Measurements from ENCODE around the gene DDB1. TPM values are rescaled to one million over a fixed set of nuclear protein-coding genes. Genes with fewer than 3 reads are reported as not detected.

The DDB1 gene
- total and polyA plus RNA-seq, 10 of the 15 experiments (the other 5 are each of a cell fraction or from before 2014, with no cell fraction given): 136 to 272 (median 216) TPM

DNA sequence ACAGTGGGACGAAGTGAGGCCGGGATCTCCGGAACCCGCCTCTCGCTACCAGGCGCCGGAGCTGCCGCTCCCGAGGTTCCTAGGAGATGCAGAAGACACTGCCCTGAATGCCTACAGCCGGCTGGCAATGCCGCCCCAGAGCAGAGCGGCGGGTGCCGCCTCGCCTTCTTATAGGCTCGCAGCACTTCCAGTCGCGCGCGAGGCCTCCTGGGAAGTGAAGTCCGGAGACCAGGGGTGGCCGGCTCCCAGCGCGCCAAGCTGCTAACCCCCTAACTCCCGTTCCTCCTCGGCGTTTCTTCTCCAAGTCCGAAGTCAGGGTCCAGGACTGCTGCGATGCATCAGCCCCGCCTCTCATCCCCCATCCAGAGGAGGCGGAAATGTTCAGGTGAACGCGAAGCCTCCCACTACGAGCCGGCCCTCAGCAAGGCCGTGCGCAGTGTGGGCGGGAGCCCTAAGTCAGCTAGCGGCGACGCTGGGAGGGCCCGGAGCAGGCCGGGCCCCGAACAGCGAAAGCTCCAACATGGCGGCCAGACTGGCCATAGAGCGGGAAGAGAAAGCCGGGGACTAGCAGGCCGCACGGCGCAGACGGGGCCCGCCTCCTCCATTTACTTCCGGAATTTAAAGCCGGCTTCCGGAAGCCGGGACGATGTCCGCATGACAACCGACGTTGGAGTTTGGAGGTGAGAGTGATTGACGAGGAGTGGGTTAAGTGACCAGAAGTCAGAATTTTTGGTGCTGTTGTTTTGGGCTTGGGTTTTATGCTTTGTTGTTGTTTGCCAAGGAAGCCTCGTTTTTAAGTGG is 29.0 kb upstream of the DDB1 start, which contains the start of the genes CYB561A3 and TMEM138 (continued):
- TF ChIP-seq, protein P1, sequence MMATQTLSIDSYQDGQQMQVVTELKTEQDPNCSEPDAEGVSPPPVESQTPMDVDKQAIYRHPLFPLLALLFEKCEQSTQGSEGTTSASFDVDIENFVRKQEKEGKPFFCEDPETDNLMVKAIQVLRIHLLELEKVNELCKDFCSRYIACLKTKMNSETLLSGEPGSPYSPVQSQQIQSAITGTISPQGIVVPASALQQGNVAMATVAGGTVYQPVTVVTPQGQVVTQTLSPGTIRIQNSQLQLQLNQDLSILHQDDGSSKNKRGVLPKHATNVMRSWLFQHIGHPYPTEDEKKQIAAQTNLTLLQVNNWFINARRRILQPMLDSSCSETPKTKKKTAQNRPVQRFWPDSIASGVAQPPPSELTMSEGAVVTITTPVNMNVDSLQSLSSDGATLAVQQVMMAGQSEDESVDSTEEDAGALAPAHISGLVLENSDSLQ (IDR thresholded peaks at IDR 0.05): peak; percentile 93
- TF ChIP-seq NR2C1 (IDR thresholded peaks at IDR 0.05) (peak; percentile 92), E2F8 (IDR thresholded peaks at IDR 0.05; ENCODE audit: low read depth, partially characterized antibody) (peak; percentile 51), CEBPZ (IDR thresholded peaks at IDR 0.05; ENCODE audit: low read depth, low read length) (no peak), ZBTB40 (IDR thresholded peaks at IDR 0.05; ENCODE audit: borderline replicate concordance) (peak; percentile 92), STAT1 (conservative IDR thresholded peaks at IDR 0.05) (no peak; the same call in 1 of the 2 replicates), NRF1 (conservative IDR thresholded peaks at IDR 0.05; ENCODE audit: low read depth, low read length) (0 out of 2 replicates have a peak, but pooled peaks have one; percentile 26), EZH2 (IDR thresholded peaks at IDR 0.05; ENCODE audit: borderline replicate concordance, control insufficient read depth, low read depth, low read length) (no peak), MEF2A (IDR thresholded peaks at IDR 0.05; ENCODE audit: insufficient read depth, low read depth, low read length) (peak; percentile 27; the same call in 1 of the 2 replicates), BHLHE40 (IDR thresholded peaks at IDR 0.05; ENCODE audit: borderline replicate concordance in 1 of 2, low read depth in 2 of 2, low read length in 1 of 2) (peak in 1 of 2 experiments; percentile 62; a peak in 2 of 4 replicates), IRF3 (IDR thresholded peaks at IDR 0.05) (no peak), RB1 (IDR thresholded peaks at IDR 0.05; ENCODE audit: borderline replicate concordance) (peak; percentile 93; the same call in 1 of the 2 replicates), IKZF2 (IDR thresholded peaks at IDR 0.05) (peak in 1 of 2 experiments; percentile 53; a peak in 3 of 4 replicates), TBL1XR1 (IDR thresholded peaks at IDR 0.05; ENCODE audit: low read depth, low read length) (peak; percentile 69)

Data from GM12878 (cell line).